Ishikawa (cell line): ENCODE data around the gene CA14.

ENCODE experiments used
- CEBPB ChIP-seq: IDR thresholded peaks from 2 replicates; pipeline ENCODE4 v1.6.1; 2012
- CREB1 ChIP-seq: IDR thresholded peaks from 2 replicates; pipeline ENCODE4 v1.6.1; 2012; ENCODE audit warnings: low read depth
- EGR1 ChIP-seq: IDR thresholded peaks from 2 replicates; pipeline ENCODE4 v1.6.1; 2012
- EP300 ChIP-seq: IDR thresholded peaks from 2 replicates; pipeline ENCODE4 v1.6.1; 2012; ENCODE audit warnings: borderline replicate concordance
- NFIC ChIP-seq: IDR thresholded peaks from 2 replicates; pipeline ENCODE4 v1.6.1; 2012
- RAD21 ChIP-seq: IDR thresholded peaks from 2 replicates; pipeline ENCODE4 v1.6.1; 2012; ENCODE audit warnings: low read depth
- TAF1 ChIP-seq: IDR thresholded peaks from 2 replicates; pipeline ENCODE4 v1.6.1; 2012; ENCODE audit warnings: low read depth, mild to moderate bottlenecking
- TEAD4 ChIP-seq: IDR thresholded peaks from 2 replicates; pipeline ENCODE4 v1.6.1; 2012
- YY1 ChIP-seq: IDR thresholded peaks from 2 replicates; pipeline ENCODE4 v1.6.1; 2012; ENCODE audit warnings: low read depth
- TF ChIP-seq, protein P1 (sequence below): IDR thresholded peaks from 2 replicates; pipeline ENCODE4 v1.6.1; 2012
- TF ChIP-seq, protein P2 (sequence below): IDR thresholded peaks from 2 replicates; pipeline ENCODE4 v1.6.1; 2012; ENCODE audit warnings: low read depth, mild to moderate bottlenecking

GRCh38 chr1:150269451-150269850, 11.9 kb downstream of the CA14 start:
- TF ChIP-seq TAF1, result no peak
- TF ChIP-seq, protein P1, sequence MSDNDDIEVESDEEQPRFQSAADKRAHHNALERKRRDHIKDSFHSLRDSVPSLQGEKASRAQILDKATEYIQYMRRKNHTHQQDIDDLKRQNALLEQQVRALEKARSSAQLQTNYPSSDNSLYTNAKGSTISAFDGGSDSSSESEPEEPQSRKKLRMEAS, result no peak
- no peak for TF ChIP-seq CEBPB
- no peak for TF ChIP-seq EP300
- no peak for TF ChIP-seq NFIC
- no peak for TF ChIP-seq EGR1
- no peak for TF ChIP-seq TEAD4
- TF ChIP-seq, protein P2, sequence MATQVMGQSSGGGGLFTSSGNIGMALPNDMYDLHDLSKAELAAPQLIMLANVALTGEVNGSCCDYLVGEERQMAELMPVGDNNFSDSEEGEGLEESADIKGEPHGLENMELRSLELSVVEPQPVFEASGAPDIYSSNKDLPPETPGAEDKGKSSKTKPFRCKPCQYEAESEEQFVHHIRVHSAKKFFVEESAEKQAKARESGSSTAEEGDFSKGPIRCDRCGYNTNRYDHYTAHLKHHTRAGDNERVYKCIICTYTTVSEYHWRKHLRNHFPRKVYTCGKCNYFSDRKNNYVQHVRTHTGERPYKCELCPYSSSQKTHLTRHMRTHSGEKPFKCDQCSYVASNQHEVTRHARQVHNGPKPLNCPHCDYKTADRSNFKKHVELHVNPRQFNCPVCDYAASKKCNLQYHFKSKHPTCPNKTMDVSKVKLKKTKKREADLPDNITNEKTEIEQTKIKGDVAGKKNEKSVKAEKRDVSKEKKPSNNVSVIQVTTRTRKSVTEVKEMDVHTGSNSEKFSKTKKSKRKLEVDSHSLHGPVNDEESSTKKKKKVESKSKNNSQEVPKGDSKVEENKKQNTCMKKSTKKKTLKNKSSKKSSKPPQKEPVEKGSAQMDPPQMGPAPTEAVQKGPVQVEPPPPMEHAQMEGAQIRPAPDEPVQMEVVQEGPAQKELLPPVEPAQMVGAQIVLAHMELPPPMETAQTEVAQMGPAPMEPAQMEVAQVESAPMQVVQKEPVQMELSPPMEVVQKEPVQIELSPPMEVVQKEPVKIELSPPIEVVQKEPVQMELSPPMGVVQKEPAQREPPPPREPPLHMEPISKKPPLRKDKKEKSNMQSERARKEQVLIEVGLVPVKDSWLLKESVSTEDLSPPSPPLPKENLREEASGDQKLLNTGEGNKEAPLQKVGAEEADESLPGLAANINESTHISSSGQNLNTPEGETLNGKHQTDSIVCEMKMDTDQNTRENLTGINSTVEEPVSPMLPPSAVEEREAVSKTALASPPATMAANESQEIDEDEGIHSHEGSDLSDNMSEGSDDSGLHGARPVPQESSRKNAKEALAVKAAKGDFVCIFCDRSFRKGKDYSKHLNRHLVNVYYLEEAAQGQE, result no peak
- no peak for TF ChIP-seq RAD21
- no peak for TF ChIP-seq CREB1
- TF ChIP-seq YY1, result no peak
